Panc1 (cell line): ENCODE results near the gene MADD. TPM values are rescaled to one million over a fixed set of nuclear protein-coding genes. Genes with fewer than 3 reads are reported as not detected.

Experiments used
- ATAC-seq: fragments of 200-7000 bp; cut with Tn5 transposase; 2 replicates; pipeline ENCODE4 v1.9.1; 2020; ENCODE audit warnings: mild to moderate bottlenecking, moderate library complexity
- BruUV-seq: library from RNA; stranded (reverse); fragments of 400-500 nt; replicated peaks from 2 replicates; lab custom pipeline; 2021; lab: Mats Ljungman, UMichigan
- CTCF ChIA-PET: fragments of 300-600 bp; sonication (Branson Sonifier 250); formaldehyde crosslinking; loops from one replicate; lab custom pipeline; 2022; ENCODE audit warnings: antibody characterized with exemption; lab: Charles Lee
- POLR2A ChIA-PET: fragments of 300-600 bp; sonication (Branson Sonifier 250); formaldehyde crosslinking; loops from one replicate; lab custom pipeline; 2022; ENCODE audit warnings: antibody characterized with exemption; lab: Charles Lee
- DNase-seq: peaks from one replicate; pipeline ENCODE4 v3.0.0-alpha.2; 2010; ENCODE audit warnings: low read depth, low spot score
- H3K27ac ChIP-seq: 2 replicates; pipeline ENCODE4 v1.5.1; 2011; ENCODE audit warnings: mild to moderate bottlenecking, low read length, inconsistent platforms
- H3K27me3 ChIP-seq: fragments of 200-500 bp; sonication (Bioruptor generic); 2 replicates; pipeline ENCODE4 v1.6.0; 2014; ENCODE audit warnings: low read length, inconsistent platforms; ENCODE audit not compliant: control insufficient read depth, insufficient read depth
- H3K36me3 ChIP-seq: fragments of 200-500 bp; sonication (Bioruptor generic); 2 replicates; pipeline ENCODE4 v1.5.1; 2014; ENCODE audit warnings: inconsistent platforms, mild to moderate bottlenecking, low read length, moderate library complexity; ENCODE audit not compliant: control insufficient read depth, insufficient read depth
- H3K4me1 ChIP-seq: 2 replicates; pipeline ENCODE4 v1.5.1; 2011; ENCODE audit warnings: inconsistent platforms, mild to moderate bottlenecking, low read length, moderate library complexity; ENCODE audit not compliant: control insufficient read depth, insufficient read depth
- H3K4me3 ChIP-seq, 2 experiments: 2 replicates each; pipeline ENCODE4 v1.5.1; 2011 to 2012; ENCODE audit warnings: low read depth in 2 of 2, low read length in 2 of 2, mild to moderate bottlenecking in 2 of 2, inconsistent platforms in 1 of 2, moderate library complexity in 1 of 2
- H3K9me3 ChIP-seq: fragments of 200-500 bp; sonication (Bioruptor generic); 2 replicates; pipeline ENCODE4 v1.5.1; 2014; ENCODE audit warnings: low read depth, mild to moderate bottlenecking, inconsistent platforms, low read length, moderate library complexity; ENCODE audit not compliant: control insufficient read depth, insufficient read depth
- POLR2AphosphoS5 ChIP-seq: IDR thresholded peaks from 2 replicates; pipeline ENCODE4 v1.6.1; 2012; ENCODE audit warnings: mild to moderate bottlenecking, low read depth, low read length, moderate library complexity
- SIN3A ChIP-seq: IDR thresholded peaks from 2 replicates; pipeline ENCODE4 v1.6.1; 2012; ENCODE audit warnings: low read depth, mild to moderate bottlenecking, low read length, moderate library complexity, borderline replicate concordance; ENCODE audit not compliant: insufficient read depth
- TCF7L2 ChIP-seq: IDR thresholded peaks from 2 replicates; pipeline ENCODE4 v1.6.1; 2011; ENCODE audit warnings: mild to moderate bottlenecking, low read depth, low read length, inconsistent platforms
- in situ Hi-C: cut with HindIII; loops from 2 replicates; pipeline ENCODE4 v1.10.0; 2016; ENCODE audit warnings: low sequenced_read_pairs, low pct_unique_long_range_greater_than_20kb
- intact Hi-C: fragments of 100-400 bp; cut with micrococcal nuclease; formaldehyde crosslinking; loops from one replicate; pipeline ENCODE4 v1.10.0; 2022; ENCODE audit not compliant: unreplicated experiment
- total RNA-seq: library from RNA; stranded (reverse); gene quantifications from one replicate; pipeline ENCODE4 v1.2.1, GENCODE V29; 2021; ENCODE audit not compliant: unreplicated experiment
- TF ChIP-seq, protein P1 (sequence below), 2 experiments: IDR thresholded peaks; 2 replicates each; pipeline ENCODE4 v1.6.1; 2011 to 2012; ENCODE audit warnings: low read depth in 2 of 2, control low read depth in 1 of 2, low read length in 1 of 2, mild to moderate bottlenecking in 1 of 2, moderate library complexity in 1 of 2; ENCODE audit not compliant: insufficient read depth in 1 of 2
- TF ChIP-seq, protein P2 (sequence below): fragments of 450-650 bp; IDR thresholded peaks from 2 replicates; pipeline ENCODE4 v1.5.1; 2017; ENCODE audit warnings: mild to moderate bottlenecking

The MADD gene
- total RNA-seq, 1 experiment from 2014 or later = 51.1 TPM

DNA sequence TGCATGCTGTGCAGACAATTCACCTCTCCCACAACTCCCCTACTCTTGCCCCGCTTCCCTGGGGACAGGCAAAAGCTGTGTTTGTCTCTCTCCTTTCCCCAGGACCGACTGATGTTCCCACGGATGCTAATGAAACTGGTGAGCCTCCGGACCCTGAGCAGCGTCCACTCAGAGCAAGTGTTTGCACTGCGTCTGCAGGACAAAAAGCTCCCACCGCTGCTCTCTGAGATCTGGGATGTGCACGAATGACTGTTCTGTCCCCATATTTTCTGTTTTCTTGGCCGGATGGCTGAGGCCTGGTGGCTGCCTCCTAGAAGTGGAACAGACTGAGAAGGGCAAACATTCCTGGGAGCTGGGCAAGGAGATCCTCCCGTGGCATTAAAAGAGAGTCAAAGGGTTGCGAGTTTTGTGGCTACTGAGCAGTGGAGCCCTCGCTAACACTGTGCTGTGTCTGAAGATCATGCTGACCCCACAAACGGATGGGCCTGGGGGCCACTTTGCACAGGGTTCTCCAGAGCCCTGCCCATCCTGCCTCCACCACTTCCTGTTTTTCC lies 1.4 kb upstream of the MADD start:
- intact Hi-C loops = no loop called here
- H3K36me3 ChIP-seq = no peaks in the 10 kb centered on the region
- DNase-seq (no peak), ATAC-seq (no peak)
- no peaks in the 10 kb centered on the region for H3K9me3 ChIP-seq
- CTCF ChIA-PET = no interaction called here
- POLR2A ChIA-PET = interaction anchor here (0.7 kb wide), 1 partner anchor 22 kb away, joined by 5 read pairs; no protein-coding TSS in a partner anchor
- no peaks in the 10 kb centered on the region for H3K27me3 ChIP-seq
- peaks cover 39% of the 10 kb centered on the region for H3K4me1 ChIP-seq
- TF ChIP-seq POLR2AphosphoS5 (no peak), TCF7L2 (no peak), SIN3A (no peak)
- TF ChIP-seq, protein P1, sequence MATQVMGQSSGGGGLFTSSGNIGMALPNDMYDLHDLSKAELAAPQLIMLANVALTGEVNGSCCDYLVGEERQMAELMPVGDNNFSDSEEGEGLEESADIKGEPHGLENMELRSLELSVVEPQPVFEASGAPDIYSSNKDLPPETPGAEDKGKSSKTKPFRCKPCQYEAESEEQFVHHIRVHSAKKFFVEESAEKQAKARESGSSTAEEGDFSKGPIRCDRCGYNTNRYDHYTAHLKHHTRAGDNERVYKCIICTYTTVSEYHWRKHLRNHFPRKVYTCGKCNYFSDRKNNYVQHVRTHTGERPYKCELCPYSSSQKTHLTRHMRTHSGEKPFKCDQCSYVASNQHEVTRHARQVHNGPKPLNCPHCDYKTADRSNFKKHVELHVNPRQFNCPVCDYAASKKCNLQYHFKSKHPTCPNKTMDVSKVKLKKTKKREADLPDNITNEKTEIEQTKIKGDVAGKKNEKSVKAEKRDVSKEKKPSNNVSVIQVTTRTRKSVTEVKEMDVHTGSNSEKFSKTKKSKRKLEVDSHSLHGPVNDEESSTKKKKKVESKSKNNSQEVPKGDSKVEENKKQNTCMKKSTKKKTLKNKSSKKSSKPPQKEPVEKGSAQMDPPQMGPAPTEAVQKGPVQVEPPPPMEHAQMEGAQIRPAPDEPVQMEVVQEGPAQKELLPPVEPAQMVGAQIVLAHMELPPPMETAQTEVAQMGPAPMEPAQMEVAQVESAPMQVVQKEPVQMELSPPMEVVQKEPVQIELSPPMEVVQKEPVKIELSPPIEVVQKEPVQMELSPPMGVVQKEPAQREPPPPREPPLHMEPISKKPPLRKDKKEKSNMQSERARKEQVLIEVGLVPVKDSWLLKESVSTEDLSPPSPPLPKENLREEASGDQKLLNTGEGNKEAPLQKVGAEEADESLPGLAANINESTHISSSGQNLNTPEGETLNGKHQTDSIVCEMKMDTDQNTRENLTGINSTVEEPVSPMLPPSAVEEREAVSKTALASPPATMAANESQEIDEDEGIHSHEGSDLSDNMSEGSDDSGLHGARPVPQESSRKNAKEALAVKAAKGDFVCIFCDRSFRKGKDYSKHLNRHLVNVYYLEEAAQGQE (IDR thresholded peaks at IDR 0.05; ENCODE audit: insufficient read depth in 1 of 2, low read depth in 2 of 2, low read length in 1 of 2) = no peak
- TF ChIP-seq, protein P2, sequence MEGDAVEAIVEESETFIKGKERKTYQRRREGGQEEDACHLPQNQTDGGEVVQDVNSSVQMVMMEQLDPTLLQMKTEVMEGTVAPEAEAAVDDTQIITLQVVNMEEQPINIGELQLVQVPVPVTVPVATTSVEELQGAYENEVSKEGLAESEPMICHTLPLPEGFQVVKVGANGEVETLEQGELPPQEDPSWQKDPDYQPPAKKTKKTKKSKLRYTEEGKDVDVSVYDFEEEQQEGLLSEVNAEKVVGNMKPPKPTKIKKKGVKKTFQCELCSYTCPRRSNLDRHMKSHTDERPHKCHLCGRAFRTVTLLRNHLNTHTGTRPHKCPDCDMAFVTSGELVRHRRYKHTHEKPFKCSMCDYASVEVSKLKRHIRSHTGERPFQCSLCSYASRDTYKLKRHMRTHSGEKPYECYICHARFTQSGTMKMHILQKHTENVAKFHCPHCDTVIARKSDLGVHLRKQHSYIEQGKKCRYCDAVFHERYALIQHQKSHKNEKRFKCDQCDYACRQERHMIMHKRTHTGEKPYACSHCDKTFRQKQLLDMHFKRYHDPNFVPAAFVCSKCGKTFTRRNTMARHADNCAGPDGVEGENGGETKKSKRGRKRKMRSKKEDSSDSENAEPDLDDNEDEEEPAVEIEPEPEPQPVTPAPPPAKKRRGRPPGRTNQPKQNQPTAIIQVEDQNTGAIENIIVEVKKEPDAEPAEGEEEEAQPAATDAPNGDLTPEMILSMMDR = no peak
- H3K4me3 ChIP-seq = peak overlapping the region; percentile 70 to 75; a peak in 3 of 4 replicates
- peak overlapping the region; percentile 93 for H3K27ac ChIP-seq
- no TSS peak for BruUV-seq
- in situ Hi-C loops = no loop called here

DNA sequence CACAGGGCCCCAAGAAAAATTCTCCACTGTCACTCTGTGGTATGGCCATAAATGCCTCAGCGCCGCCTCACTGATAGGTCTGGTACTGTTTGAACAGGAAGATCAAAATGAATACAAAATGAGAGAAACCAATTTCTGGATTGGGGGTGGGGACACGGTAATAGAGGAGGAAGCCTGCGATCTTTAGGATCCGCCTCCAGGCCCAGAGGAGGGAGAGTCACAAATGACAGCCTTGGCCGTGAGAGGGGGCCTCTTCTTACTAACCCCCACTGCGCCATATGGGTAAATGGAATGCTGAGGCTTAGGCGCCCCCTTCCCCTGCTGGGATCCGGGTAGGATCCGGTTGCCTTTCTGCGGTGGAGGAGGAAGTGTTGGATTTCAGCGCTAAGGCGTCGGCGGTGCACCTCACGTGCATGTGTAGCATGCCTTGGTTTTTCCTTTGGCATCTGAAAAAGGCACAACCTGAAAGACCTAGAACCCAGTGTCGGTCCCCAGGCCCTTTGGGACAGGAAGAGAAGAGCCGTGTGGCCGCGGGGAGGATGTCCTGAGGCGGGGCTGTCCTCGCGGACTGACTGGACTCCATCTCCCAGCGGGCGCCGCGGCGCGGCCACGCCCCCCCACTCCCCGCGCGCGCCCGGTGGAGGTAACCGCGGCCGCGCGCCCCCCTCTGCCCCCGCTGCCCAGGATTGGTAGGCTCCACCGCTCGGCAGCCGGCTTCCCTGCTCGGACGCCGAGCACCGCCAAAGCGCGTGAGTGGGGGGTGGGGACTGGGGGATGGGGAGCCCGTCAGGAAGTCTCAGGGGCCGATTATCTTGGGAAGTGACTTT lies 718 bp upstream of the MADD start:
- BruUV-seq = no TSS peak
- ATAC-seq (peak; percentile 88), DNase-seq (no peak)
- intact Hi-C loops (no loop called here), in situ Hi-C loops (no loop called here)
- Histone ChIP-seq H3K36me3 (no peaks in the 10 kb centered on the region), H3K4me1 (peaks cover 39% of the 10 kb centered on the region), H3K27ac (peak overlapping the region; percentile 93), H3K27me3 (no peaks in the 10 kb centered on the region), H3K4me3 (peak overlapping the region; percentile 70 to 75), H3K9me3 (no peaks in the 10 kb centered on the region)
- TF ChIP-seq SIN3A (no peak), TCF7L2 (no peak), POLR2AphosphoS5 (no peak)
- TF ChIP-seq, protein P2 = no peak
- CTCF ChIA-PET = no interaction called here
- POLR2A ChIA-PET = no interaction called here
